GM23338 (cell line): ENCODE data around the gene A1BG. TPM values are rescaled to one million over a fixed set of nuclear protein-coding genes. Genes with fewer than 3 reads are reported as not detected.

Experiments used
- ATAC-seq: fragments of 200-7000 bp; cut with Tn5 transposase; 3 replicates; pipeline ENCODE4 v1.9.1; 2020
- DNase-seq: peaks from one replicate; pipeline ENCODE4 v3.0.0-alpha.2; 2015; ENCODE audit warnings: low spot score
- H2AFZ ChIP-seq: fragments of 200-600 bp; sonication (generic); 2 replicates; pipeline ENCODE4 v1.8.0; 2016; ENCODE audit warnings: antibody characterized with exemption, mild to moderate bottlenecking, moderate library complexity
- H3F3A ChIP-seq: fragments of 200-600 bp; sonication (generic); replicated peaks from 2 replicates; pipeline ENCODE4 v1.8.0; 2017; ENCODE audit warnings: antibody characterized with exemption, mixed run types, low read depth
- H3K27ac ChIP-seq: fragments of 200-600 bp; sonication (generic); 2 replicates; pipeline ENCODE4 v1.6.1; 2016; ENCODE audit warnings: low read depth
- H3K27me3 ChIP-seq: fragments of 200-600 bp; sonication (generic); 2 replicates; pipeline ENCODE4 v1.8.0; 2016; ENCODE audit warnings: mild to moderate bottlenecking, mixed run types, moderate library complexity; ENCODE audit not compliant: insufficient read depth
- H3K36me3 ChIP-seq: fragments of 200-600 bp; sonication (generic); 2 replicates; pipeline ENCODE4 v1.8.0; 2016; ENCODE audit warnings: mild to moderate bottlenecking; ENCODE audit not compliant: insufficient read depth
- H3K4me1 ChIP-seq: fragments of 200-600 bp; sonication (generic); 2 replicates; pipeline ENCODE4 v1.8.0; 2016; ENCODE audit warnings: mild to moderate bottlenecking, moderate library complexity; ENCODE audit not compliant: insufficient read depth
- H3K4me2 ChIP-seq: fragments of 200-600 bp; sonication (generic); 2 replicates; pipeline ENCODE4 v1.7.1; 2017; ENCODE audit warnings: mixed run types
- H3K4me3 ChIP-seq: fragments of 200-600 bp; sonication (generic); 2 replicates; pipeline ENCODE4 v1.6.1; 2016; ENCODE audit warnings: mixed run types
- H3K79me2 ChIP-seq: fragments of 200-600 bp; sonication (generic); replicated peaks from 2 replicates; pipeline ENCODE4 v1.8.0; 2017; ENCODE audit warnings: mild to moderate bottlenecking; ENCODE audit not compliant: insufficient read depth
- H3K9me2 ChIP-seq: fragments of 200-600 bp; sonication (generic); 2 replicates; pipeline ENCODE4 v1.8.0; 2017; ENCODE audit not compliant: insufficient read depth
- H4K20me1 ChIP-seq: fragments of 200-600 bp; sonication (generic); replicated peaks from 2 replicates; pipeline ENCODE4 v1.8.0; 2017; ENCODE audit warnings: mild to moderate bottlenecking; ENCODE audit not compliant: insufficient read depth
- H3K27ac Mint-ChIP-seq: 2 replicates; pipeline ENCODE4 v1.8.0; 2020; ENCODE audit warnings: inconsistent platforms, mild to moderate bottlenecking, moderate library complexity, mixed read lengths
- H3K27me3 Mint-ChIP-seq: 3 replicates; pipeline ENCODE4 v1.8.0; 2022; ENCODE audit warnings: low read depth, mild to moderate bottlenecking, moderate library complexity, mixed read lengths, inconsistent platforms; ENCODE audit not compliant: insufficient read depth, poor library complexity
- H3K36me3 Mint-ChIP-seq: 3 replicates; pipeline ENCODE4 v1.8.0; 2021; ENCODE audit warnings: low read depth, mild to moderate bottlenecking, inconsistent platforms, moderate library complexity, mixed read lengths
- H3K4me1 Mint-ChIP-seq: 3 replicates; pipeline ENCODE4 v1.8.0; 2020; ENCODE audit warnings: mild to moderate bottlenecking, inconsistent platforms, mixed read lengths
- H3K4me3 Mint-ChIP-seq: 3 replicates; pipeline ENCODE4 v1.8.0; 2021; ENCODE audit warnings: moderate library complexity, mild to moderate bottlenecking, inconsistent platforms, mixed read lengths
- H3K9me3 Mint-ChIP-seq: 3 replicates; pipeline ENCODE4 v1.8.0; 2020; ENCODE audit warnings: moderate library complexity, mild to moderate bottlenecking, inconsistent platforms, mixed read lengths
- EZH2phosphoT487 ChIP-seq: fragments of 200-600 bp; sonication (generic); IDR thresholded peaks from one replicate; pipeline ENCODE4 v1.8.1; 2018; ENCODE audit warnings: antibody characterized with exemption; ENCODE audit not compliant: unreplicated experiment
- JUNB ChIP-seq: IDR thresholded peaks from one replicate; pipeline ENCODE4 v1.6.1; 2016; ENCODE audit warnings: antibody characterized with exemption; ENCODE audit not compliant: unreplicated experiment
- NANOG ChIP-seq: IDR thresholded peaks from 2 replicates; pipeline ENCODE4 v1.6.1; 2016; ENCODE audit warnings: antibody characterized with exemption, borderline replicate concordance
- POLR2AphosphoS5 ChIP-seq: IDR thresholded peaks from 2 replicates; pipeline ENCODE4 v1.6.1; 2016; ENCODE audit warnings: antibody characterized with exemption, low read depth
- STAT1 ChIP-seq: IDR thresholded peaks from one replicate; pipeline ENCODE4 v1.6.1; 2016; ENCODE audit warnings: antibody characterized with exemption; ENCODE audit not compliant: unreplicated experiment
- ZNF114 ChIP-seq: fragments of 250-450 bp; sonication (Bioruptor Pico); IDR thresholded peaks from 2 replicates; pipeline ENCODE4 v1.5.0; 2020; ENCODE audit warnings: mild to moderate bottlenecking, moderate library complexity
- ZNF331 ChIP-seq: fragments of 250-450 bp; sonication (Bioruptor Pico); IDR thresholded peaks from 2 replicates; pipeline ENCODE4 v1.5.0; 2020; ENCODE audit warnings: low read depth, mild to moderate bottlenecking, moderate library complexity
- polyA plus RNA-seq: library from polyadenylated mRNA; unstranded; fragments of >200 nt; fragmentation: Nextera tagmentation; extraction: Ambion mirVana; gene quantifications from 2 replicates; pipeline ENCODE4 v1.2.1, GENCODE V29; 2016
- total RNA-seq: library from RNA; depleted of rRNA; stranded (reverse); fragments of >200 nt; shearing (Covaris generic); gene quantifications from 2 replicates; pipeline ENCODE4 v1.2.3, GENCODE V29; 2014
- TF ChIP-seq, protein P1 (sequence below): IDR thresholded peaks from 2 replicates; pipeline ENCODE4 v1.6.1; 2016; ENCODE audit warnings: antibody characterized with exemption
- TF ChIP-seq, protein P2 (sequence below): fragments of 250-450 bp; sonication (Bioruptor Pico); IDR thresholded peaks from 2 replicates; pipeline ENCODE4 v1.5.0; 2020; ENCODE audit warnings: mild to moderate bottlenecking, moderate library complexity
- TF ChIP-seq, protein P3 (sequence below): IDR thresholded peaks from one replicate; pipeline ENCODE4 v1.6.1; 2018; ENCODE audit warnings: antibody characterized with exemption; ENCODE audit not compliant: unreplicated experiment
- TF ChIP-seq, protein P4 (sequence below), 2 experiments: fragments of 200-600 bp in 1 of 2; sonication (generic) in 1 of 2; conservative IDR thresholded peaks; 2 replicates each; pipeline versions ENCODE4 v1.5.1 to v1.6.1; 2016 to 2017; ENCODE audit warnings: antibody characterized with exemption in 2 of 2, low read depth in 2 of 2, mild to moderate bottlenecking in 2 of 2, moderate library complexity in 1 of 2

Gene A1BG
- total and polyA plus RNA-seq, 2 experiments from 2014 or later, result 17.7 to 43.5 TPM

DNA sequence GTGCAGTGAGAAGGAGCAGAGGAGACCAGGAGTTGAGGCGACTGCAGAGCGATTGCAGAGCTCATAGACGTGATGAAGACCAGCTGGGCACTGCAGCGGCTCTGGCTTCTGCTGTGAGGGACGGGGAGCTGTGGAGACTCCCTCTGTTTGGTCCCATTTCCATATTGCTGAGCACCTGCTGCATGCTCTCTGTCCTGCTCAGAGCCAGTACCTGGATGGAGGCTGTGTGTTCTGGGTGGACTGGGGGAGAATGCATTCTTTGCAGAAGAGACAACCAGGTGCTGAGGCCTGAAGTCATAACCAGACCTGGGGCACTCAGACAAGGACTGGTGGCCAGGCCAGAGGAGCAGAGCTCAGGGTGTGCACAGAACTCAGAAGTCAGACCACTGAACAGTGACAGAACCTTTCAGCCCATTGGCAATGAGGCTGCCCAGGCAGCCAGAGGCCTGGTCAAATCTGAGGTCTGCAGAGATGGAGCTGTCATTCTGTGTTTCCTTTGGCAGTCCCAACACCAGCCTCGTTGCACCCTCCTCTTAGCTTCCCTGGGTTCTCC lies 1.3 kb upstream of the A1BG start:
- no peaks in the 10 kb centered on the region; the same call in 1 of the 2 replicates for H3K4me1 ChIP-seq
- H3K36me3 Mint-ChIP-seq, result no peaks in the 10 kb centered on the region; the same call in 2 of the 3 replicates
- H3F3A ChIP-seq, result peaks cover 8% of the 10 kb centered on the region
- H3K4me3 Mint-ChIP-seq, result no peak overlapping the region; the same call in 2 of the 3 replicates
- H3K4me3 ChIP-seq, result no peak overlapping the region
- H3K27me3 Mint-ChIP-seq, result peaks cover 3% of the 10 kb centered on the region
- H3K36me3 ChIP-seq, result no peaks in the 10 kb centered on the region
- TF ChIP-seq STAT1 (no peak), JUNB (no peak), POLR2AphosphoS5 (no peak), NANOG (no peak), EZH2phosphoT487 (no peak), ZNF331 (CRISPR knock-in tag) (no peak), ZNF114 (CRISPR knock-in tag) (no peak)
- TF ChIP-seq, protein P1, sequence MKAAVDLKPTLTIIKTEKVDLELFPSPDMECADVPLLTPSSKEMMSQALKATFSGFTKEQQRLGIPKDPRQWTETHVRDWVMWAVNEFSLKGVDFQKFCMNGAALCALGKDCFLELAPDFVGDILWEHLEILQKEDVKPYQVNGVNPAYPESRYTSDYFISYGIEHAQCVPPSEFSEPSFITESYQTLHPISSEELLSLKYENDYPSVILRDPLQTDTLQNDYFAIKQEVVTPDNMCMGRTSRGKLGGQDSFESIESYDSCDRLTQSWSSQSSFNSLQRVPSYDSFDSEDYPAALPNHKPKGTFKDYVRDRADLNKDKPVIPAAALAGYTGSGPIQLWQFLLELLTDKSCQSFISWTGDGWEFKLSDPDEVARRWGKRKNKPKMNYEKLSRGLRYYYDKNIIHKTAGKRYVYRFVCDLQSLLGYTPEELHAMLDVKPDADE, result no peak
- TF ChIP-seq, protein P2, sequence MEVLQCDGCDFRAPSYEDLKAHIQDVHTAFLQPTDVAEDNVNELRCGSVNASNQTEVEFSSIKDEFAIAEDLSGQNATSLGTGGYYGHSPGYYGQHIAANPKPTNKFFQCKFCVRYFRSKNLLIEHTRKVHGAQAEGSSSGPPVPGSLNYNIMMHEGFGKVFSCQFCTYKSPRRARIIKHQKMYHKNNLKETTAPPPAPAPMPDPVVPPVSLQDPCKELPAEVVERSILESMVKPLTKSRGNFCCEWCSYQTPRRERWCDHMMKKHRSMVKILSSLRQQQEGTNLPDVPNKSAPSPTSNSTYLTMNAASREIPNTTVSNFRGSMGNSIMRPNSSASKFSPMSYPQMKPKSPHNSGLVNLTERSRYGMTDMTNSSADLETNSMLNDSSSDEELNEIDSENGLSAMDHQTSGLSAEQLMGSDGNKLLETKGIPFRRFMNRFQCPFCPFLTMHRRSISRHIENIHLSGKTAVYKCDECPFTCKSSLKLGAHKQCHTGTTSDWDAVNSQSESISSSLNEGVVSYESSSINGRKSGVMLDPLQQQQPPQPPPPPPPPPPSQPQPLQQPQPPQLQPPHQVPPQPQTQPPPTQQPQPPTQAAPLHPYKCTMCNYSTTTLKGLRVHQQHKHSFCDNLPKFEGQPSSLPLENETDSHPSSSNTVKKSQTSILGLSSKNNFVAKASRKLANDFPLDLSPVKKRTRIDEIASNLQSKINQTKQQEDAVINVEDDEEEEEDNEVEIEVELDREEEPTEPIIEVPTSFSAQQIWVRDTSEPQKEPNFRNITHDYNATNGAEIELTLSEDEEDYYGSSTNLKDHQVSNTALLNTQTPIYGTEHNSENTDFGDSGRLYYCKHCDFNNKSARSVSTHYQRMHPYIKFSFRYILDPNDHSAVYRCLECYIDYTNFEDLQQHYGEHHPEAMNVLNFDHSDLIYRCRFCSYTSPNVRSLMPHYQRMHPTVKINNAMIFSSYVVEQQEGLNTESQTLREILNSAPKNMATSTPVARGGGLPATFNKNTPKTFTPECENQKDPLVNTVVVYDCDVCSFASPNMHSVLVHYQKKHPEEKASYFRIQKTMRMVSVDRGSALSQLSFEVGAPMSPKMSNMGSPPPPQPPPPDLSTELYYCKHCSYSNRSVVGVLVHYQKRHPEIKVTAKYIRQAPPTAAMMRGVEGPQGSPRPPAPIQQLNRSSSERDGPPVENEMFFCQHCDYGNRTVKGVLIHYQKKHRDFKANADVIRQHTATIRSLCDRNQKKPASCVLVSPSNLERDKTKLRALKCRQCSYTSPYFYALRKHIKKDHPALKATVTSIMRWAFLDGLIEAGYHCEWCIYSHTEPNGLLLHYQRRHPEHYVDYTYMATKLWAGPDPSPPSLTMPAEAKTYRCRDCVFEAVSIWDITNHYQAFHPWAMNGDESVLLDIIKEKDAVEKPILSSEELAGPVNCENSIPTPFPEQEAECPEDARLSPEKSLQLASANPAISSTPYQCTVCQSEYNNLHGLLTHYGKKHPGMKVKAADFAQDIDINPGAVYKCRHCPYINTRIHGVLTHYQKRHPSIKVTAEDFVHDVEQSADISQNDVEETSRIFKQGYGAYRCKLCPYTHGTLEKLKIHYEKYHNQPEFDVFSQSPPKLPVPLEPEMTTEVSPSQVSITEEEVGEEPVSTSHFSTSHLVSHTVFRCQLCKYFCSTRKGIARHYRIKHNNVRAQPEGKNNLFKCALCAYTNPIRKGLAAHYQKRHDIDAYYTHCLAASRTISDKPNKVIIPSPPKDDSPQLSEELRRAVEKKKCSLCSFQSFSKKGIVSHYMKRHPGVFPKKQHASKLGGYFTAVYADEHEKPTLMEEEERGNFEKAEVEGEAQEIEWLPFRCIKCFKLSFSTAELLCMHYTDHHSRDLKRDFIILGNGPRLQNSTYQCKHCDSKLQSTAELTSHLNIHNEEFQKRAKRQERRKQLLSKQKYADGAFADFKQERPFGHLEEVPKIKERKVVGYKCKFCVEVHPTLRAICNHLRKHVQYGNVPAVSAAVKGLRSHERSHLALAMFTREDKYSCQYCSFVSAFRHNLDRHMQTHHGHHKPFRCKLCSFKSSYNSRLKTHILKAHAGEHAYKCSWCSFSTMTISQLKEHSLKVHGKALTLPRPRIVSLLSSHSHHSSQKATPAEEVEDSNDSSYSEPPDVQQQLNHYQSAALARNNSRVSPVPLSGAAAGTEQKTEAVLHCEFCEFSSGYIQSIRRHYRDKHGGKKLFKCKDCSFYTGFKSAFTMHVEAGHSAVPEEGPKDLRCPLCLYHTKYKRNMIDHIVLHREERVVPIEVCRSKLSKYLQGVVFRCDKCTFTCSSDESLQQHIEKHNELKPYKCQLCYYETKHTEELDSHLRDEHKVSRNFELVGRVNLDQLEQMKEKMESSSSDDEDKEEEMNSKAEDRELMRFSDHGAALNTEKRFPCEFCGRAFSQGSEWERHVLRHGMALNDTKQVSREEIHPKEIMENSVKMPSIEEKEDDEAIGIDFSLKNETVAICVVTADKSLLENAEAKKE (CRISPR knock-in tag), result no peak
- TF ChIP-seq, protein P3, sequence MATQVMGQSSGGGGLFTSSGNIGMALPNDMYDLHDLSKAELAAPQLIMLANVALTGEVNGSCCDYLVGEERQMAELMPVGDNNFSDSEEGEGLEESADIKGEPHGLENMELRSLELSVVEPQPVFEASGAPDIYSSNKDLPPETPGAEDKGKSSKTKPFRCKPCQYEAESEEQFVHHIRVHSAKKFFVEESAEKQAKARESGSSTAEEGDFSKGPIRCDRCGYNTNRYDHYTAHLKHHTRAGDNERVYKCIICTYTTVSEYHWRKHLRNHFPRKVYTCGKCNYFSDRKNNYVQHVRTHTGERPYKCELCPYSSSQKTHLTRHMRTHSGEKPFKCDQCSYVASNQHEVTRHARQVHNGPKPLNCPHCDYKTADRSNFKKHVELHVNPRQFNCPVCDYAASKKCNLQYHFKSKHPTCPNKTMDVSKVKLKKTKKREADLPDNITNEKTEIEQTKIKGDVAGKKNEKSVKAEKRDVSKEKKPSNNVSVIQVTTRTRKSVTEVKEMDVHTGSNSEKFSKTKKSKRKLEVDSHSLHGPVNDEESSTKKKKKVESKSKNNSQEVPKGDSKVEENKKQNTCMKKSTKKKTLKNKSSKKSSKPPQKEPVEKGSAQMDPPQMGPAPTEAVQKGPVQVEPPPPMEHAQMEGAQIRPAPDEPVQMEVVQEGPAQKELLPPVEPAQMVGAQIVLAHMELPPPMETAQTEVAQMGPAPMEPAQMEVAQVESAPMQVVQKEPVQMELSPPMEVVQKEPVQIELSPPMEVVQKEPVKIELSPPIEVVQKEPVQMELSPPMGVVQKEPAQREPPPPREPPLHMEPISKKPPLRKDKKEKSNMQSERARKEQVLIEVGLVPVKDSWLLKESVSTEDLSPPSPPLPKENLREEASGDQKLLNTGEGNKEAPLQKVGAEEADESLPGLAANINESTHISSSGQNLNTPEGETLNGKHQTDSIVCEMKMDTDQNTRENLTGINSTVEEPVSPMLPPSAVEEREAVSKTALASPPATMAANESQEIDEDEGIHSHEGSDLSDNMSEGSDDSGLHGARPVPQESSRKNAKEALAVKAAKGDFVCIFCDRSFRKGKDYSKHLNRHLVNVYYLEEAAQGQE, result no peak
- TF ChIP-seq, protein P4, sequence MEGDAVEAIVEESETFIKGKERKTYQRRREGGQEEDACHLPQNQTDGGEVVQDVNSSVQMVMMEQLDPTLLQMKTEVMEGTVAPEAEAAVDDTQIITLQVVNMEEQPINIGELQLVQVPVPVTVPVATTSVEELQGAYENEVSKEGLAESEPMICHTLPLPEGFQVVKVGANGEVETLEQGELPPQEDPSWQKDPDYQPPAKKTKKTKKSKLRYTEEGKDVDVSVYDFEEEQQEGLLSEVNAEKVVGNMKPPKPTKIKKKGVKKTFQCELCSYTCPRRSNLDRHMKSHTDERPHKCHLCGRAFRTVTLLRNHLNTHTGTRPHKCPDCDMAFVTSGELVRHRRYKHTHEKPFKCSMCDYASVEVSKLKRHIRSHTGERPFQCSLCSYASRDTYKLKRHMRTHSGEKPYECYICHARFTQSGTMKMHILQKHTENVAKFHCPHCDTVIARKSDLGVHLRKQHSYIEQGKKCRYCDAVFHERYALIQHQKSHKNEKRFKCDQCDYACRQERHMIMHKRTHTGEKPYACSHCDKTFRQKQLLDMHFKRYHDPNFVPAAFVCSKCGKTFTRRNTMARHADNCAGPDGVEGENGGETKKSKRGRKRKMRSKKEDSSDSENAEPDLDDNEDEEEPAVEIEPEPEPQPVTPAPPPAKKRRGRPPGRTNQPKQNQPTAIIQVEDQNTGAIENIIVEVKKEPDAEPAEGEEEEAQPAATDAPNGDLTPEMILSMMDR (conservative IDR thresholded peaks at IDR 0.05; ENCODE audit: low read depth in 2 of 2), result no peak
- H3K27ac ChIP-seq, result no peak overlapping the region
- peaks cover 2% of the 10 kb centered on the region; the same call in 2 of the 3 replicates for H3K4me1 Mint-ChIP-seq
- no peak for ATAC-seq
- H3K27ac Mint-ChIP-seq, result no peak overlapping the region
- no peaks in the 10 kb centered on the region for H3K9me3 Mint-ChIP-seq
- H3K9me2 ChIP-seq, result no peaks in the 10 kb centered on the region
- no peaks in the 10 kb centered on the region for H3K79me2 ChIP-seq
- H4K20me1 ChIP-seq, result no peaks in the 10 kb centered on the region; the same call in none of the 2 replicates
- no peak overlapping the region for H3K4me2 ChIP-seq
- H2AFZ ChIP-seq, result no peak overlapping the region
- no peak for DNase-seq
- peaks cover 35% of the 10 kb centered on the region for H3K27me3 ChIP-seq
